ENCODE data around the gene CCNO. TPM values are rescaled to one million over a fixed set of nuclear protein-coding genes. Genes with fewer than 3 reads are reported as not detected.

Gene CCNO, protein sequence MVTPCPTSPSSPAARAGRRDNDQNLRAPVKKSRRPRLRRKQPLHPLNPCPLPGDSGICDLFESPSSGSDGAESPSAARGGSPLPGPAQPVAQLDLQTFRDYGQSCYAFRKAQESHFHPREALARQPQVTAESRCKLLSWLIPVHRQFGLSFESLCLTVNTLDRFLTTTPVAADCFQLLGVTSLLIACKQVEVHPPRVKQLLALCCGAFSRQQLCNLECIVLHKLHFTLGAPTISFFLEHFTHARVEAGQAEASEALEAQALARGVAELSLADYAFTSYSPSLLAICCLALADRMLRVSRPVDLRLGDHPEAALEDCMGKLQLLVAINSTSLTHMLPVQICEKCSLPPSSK
- total RNA-seq: 1 to 10 TPM in 1 of 2 donors, under 1 TPM in 1; 0.20 to 2.3 TPM
- polyA plus RNA-seq (ENCODE audit: insufficient read length in 2 of 2): under 1 TPM; 0.35 to 0.50 TPM
- long read RNA-seq, donor 1: 0 reads
- long read RNA-seq, donor 2: 0 reads
- long read RNA-seq, donor 3: 0 reads
- long read RNA-seq, donor 4, partial matches to known transcripts: 0 of 4 reads
- long read RNA-seq, donor 4, other reads (novel, unspliced or antisense): 0 of 4 reads

- H3K36me3 ChIP-seq (ENCODE audit: control insufficient read depth, insufficient read depth, low read length): no peaks in the 10 kb centered on the region
- under 1% methylated on average over 106 of the region's 106 CpGs for WGBS (ENCODE audit: insufficient coverage)
- H3K27me3 ChIP-seq (ENCODE audit: control insufficient read depth, insufficient read depth, low read length): peaks cover 78% of the 10 kb centered on the region
- no peak within 1 kb of the TSS for H3K27ac ChIP-seq (ENCODE audit: low read depth, low read length)
- peak within 1 kb of the TSS; percentile 45 for H3K4me3 ChIP-seq (ENCODE audit: low read depth, low read length)
- H3K9me3 ChIP-seq (ENCODE audit: control insufficient read depth, insufficient read depth, low read length): no peaks in the 10 kb centered on the region
- DNase-seq (ENCODE audit: low read depth in 4 of 6, low spot score in 6 of 6): peak in 2 of 6 donors; percentile 84
- peaks cover 39% of the 10 kb centered on the region for H3K4me1 ChIP-seq (ENCODE audit: control insufficient read depth, insufficient read depth, low read length)
These were observed at the start of gene CCNO for GRCh38 chr5:55232985-55233928. TSS of gene CCNO (minus strand) at chr5:55233608. CDS start at chr5:55233523, 85 bp downstream.

DNA sequence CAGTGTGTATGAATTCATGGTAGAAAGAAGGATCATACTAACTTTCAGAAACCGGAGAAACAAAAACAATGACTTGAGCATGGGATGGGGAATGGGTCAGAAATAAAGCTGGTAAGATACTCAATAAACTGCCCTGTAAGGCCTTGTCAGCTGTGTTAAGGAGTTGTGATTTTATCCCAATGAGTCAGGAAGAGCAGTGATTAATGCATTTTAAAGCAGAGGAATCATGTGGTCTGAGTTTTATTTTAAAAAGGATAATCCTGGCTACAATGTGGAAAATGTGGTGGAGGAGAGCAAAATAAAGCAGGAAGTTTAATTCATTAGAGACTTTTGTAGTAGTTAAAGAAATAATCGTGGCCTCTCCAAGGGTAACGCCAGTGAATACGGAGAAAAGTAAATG lies 45.4 kb upstream of the CCNO start:
- H3K36me3 ChIP-seq (ENCODE audit: control insufficient read depth, insufficient read depth, low read length): peaks cover 13% of the 10 kb centered on the region
- H3K9me3 ChIP-seq (ENCODE audit: control insufficient read depth, insufficient read depth, low read length): no peaks in the 10 kb centered on the region
- WGBS (ENCODE audit: insufficient coverage): 100% methylated on average over 4 of the region's 4 CpGs
- no peaks in the 10 kb centered on the region for H3K4me1 ChIP-seq (ENCODE audit: control insufficient read depth, insufficient read depth, low read length)
- no peak for DNase-seq (ENCODE audit: low read depth in 4 of 6, low spot score in 6 of 6)
- no peaks in the 10 kb centered on the region for H3K27me3 ChIP-seq (ENCODE audit: control insufficient read depth, insufficient read depth, low read length)
- H3K27ac ChIP-seq (ENCODE audit: low read depth, low read length): no peak overlapping the region
- H3K4me3 ChIP-seq (ENCODE audit: low read depth, low read length): no peak overlapping the region

GRCh38 chr5:55276771-55277170 lies 43.4 kb upstream of the CCNO start:
- Histone ChIP-seq H3K4me3 (ENCODE audit: low read depth, low read length) (no peak overlapping the region), H3K27me3 (ENCODE audit: control insufficient read depth, insufficient read depth, low read length) (no peaks in the 10 kb centered on the region), H3K4me1 (ENCODE audit: control insufficient read depth, insufficient read depth, low read length) (no peaks in the 10 kb centered on the region), H3K9me3 (ENCODE audit: control insufficient read depth, insufficient read depth, low read length) (no peaks in the 10 kb centered on the region), H3K36me3 (ENCODE audit: control insufficient read depth, insufficient read depth, low read length) (peaks cover 19% of the 10 kb centered on the region), H3K27ac (ENCODE audit: low read depth, low read length) (no peak overlapping the region)
- 100% methylated on average over 1 of the region's 1 CpG for WGBS (ENCODE audit: insufficient coverage)
- no peak for DNase-seq (ENCODE audit: low read depth in 4 of 6, low spot score in 6 of 6)

DNA sequence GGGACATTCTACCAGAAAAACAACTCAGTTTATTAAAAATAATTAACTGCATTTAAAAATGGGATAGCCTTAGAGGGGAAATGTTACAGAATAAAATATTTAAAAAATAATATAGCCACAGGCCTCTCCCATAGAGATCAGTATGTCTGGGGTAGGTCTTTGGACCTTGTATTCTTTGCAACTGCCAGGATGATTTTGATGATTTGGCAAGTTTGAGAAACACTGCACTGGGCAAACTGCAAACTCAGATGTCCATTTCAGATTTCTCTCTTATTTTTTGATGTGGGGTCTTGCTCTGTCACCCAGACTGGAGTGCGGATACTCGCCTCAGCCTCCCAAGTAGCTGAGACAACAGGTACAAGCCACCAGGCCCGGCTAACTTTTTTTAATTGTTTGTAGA lies 24.9 kb upstream of the CCNO start:
- Histone ChIP-seq H3K27ac (ENCODE audit: low read depth, low read length) (no peak overlapping the region), H3K4me1 (ENCODE audit: control insufficient read depth, insufficient read depth, low read length) (no peaks in the 10 kb centered on the region), H3K4me3 (ENCODE audit: low read depth, low read length) (no peak overlapping the region), H3K9me3 (ENCODE audit: control insufficient read depth, insufficient read depth, low read length) (no peaks in the 10 kb centered on the region), H3K27me3 (ENCODE audit: control insufficient read depth, insufficient read depth, low read length) (no peaks in the 10 kb centered on the region), H3K36me3 (ENCODE audit: control insufficient read depth, insufficient read depth, low read length) (peaks cover 14% of the 10 kb centered on the region)
- WGBS (ENCODE audit: insufficient coverage): no CpG with 5 or more reads among the region's 3 CpGs
- DNase-seq (ENCODE audit: low read depth in 4 of 6, low spot score in 6 of 6): no peak

DNA sequence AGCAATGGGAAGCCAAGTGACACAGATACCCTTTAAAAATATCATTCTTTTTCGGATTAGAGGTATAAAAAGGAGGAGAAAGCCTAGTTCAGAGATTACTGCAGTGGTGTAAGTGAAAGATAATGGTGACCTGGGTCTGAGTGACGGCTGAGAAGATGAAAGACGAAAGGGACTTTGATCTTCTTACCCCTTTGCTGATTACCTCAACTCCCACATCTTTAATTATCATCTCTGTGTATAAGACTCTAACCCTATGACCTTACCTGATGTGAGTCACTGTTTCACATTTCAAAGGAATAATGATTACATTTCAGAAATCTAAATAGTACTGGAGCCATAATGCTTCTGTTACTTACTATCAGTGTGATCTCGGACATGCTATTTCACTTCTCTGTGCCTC lies 21.4 kb upstream of the CCNO start:
- H3K4me3 ChIP-seq (ENCODE audit: low read depth, low read length): no peak overlapping the region
- DNase-seq (ENCODE audit: low read depth in 4 of 6, low spot score in 6 of 6): no peak
- peaks cover 10% of the 10 kb centered on the region for H3K36me3 ChIP-seq (ENCODE audit: control insufficient read depth, insufficient read depth, low read length)
- no peaks in the 10 kb centered on the region for H3K4me1 ChIP-seq (ENCODE audit: control insufficient read depth, insufficient read depth, low read length)
- no peaks in the 10 kb centered on the region for H3K27me3 ChIP-seq (ENCODE audit: control insufficient read depth, insufficient read depth, low read length)
- H3K27ac ChIP-seq (ENCODE audit: low read depth, low read length): no peak overlapping the region
- H3K9me3 ChIP-seq (ENCODE audit: control insufficient read depth, insufficient read depth, low read length): no peaks in the 10 kb centered on the region
- no CpG with 5 or more reads among the region's 4 CpGs for WGBS (ENCODE audit: insufficient coverage)

- no peak overlapping the region for H3K27ac ChIP-seq (ENCODE audit: low read depth, low read length)
- no peaks in the 10 kb centered on the region for H3K27me3 ChIP-seq (ENCODE audit: control insufficient read depth, insufficient read depth, low read length)
- H3K9me3 ChIP-seq (ENCODE audit: control insufficient read depth, insufficient read depth, low read length): no peaks in the 10 kb centered on the region
- H3K36me3 ChIP-seq (ENCODE audit: control insufficient read depth, insufficient read depth, low read length): no peaks in the 10 kb centered on the region
- H3K4me1 ChIP-seq (ENCODE audit: control insufficient read depth, insufficient read depth, low read length): no peaks in the 10 kb centered on the region
- DNase-seq (ENCODE audit: low read depth in 4 of 6, low spot score in 6 of 6): no peak
- no peak overlapping the region for H3K4me3 ChIP-seq (ENCODE audit: low read depth, low read length)
- no CpG with 5 or more reads among the region's 1 CpG for WGBS (ENCODE audit: insufficient coverage)
These were observed 16.7 kb upstream of the CCNO start for GRCh38 chr5:55250064-55250463.

GRCh38 chr5:55241746-55242145 lies 8.3 kb upstream of the CCNO start:
- no peaks in the 10 kb centered on the region for H3K4me1 ChIP-seq (ENCODE audit: control insufficient read depth, insufficient read depth, low read length)
- no peaks in the 10 kb centered on the region for H3K36me3 ChIP-seq (ENCODE audit: control insufficient read depth, insufficient read depth, low read length)
- no peak overlapping the region for H3K4me3 ChIP-seq (ENCODE audit: low read depth, low read length)
- no peak overlapping the region for H3K27ac ChIP-seq (ENCODE audit: low read depth, low read length)
- H3K27me3 ChIP-seq (ENCODE audit: control insufficient read depth, insufficient read depth, low read length): peaks cover 8% of the 10 kb centered on the region
- H3K9me3 ChIP-seq (ENCODE audit: control insufficient read depth, insufficient read depth, low read length): no peaks in the 10 kb centered on the region
- DNase-seq (ENCODE audit: low read depth in 4 of 6, low spot score in 6 of 6): no peak
- 80% methylated on average over 3 of the region's 4 CpGs for WGBS (ENCODE audit: insufficient coverage)

DNA sequence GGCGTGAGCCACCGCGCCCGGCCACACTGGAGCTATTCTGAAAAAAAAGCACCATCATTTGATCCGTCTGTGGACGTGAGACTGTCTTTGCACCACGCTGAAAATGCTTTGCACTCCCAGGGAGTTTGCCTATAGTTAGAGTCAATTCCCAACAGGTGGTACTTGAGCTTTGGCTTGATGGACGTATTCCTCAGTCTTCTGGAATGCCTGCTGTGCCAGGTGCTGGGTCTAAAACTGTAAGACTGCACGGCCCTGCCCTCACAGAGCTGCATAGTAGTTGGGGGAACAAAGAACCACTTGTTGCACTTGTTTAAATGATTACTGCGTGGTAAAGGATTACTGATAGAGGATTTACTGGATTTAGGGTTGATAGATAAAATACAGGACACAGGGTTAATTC lies 3.4 kb upstream of the CCNO start:
- H3K4me1 ChIP-seq (ENCODE audit: control insufficient read depth, insufficient read depth, low read length): peaks cover 29% of the 10 kb centered on the region
- H3K36me3 ChIP-seq (ENCODE audit: control insufficient read depth, insufficient read depth, low read length): no peaks in the 10 kb centered on the region
- DNase-seq (ENCODE audit: low read depth in 4 of 6, low spot score in 6 of 6): no peak
- H3K4me3 ChIP-seq (ENCODE audit: low read depth, low read length): no peak overlapping the region
- no peak overlapping the region for H3K27ac ChIP-seq (ENCODE audit: low read depth, low read length)
- WGBS (ENCODE audit: insufficient coverage): 77% methylated on average over 9 of the region's 10 CpGs
- H3K9me3 ChIP-seq (ENCODE audit: control insufficient read depth, insufficient read depth, low read length): no peaks in the 10 kb centered on the region
- H3K27me3 ChIP-seq (ENCODE audit: control insufficient read depth, insufficient read depth, low read length): peaks cover 45% of the 10 kb centered on the region

GRCh38 chr5:55234121-55234700 lies 803 bp upstream of the CCNO start:
- no peaks in the 10 kb centered on the region for H3K9me3 ChIP-seq (ENCODE audit: control insufficient read depth, insufficient read depth, low read length)
- H3K4me3 ChIP-seq (ENCODE audit: low read depth, low read length): peak overlapping the region; percentile 41
- WGBS (ENCODE audit: insufficient coverage): 5% methylated on average over 31 of the region's 31 CpGs
- no peak overlapping the region for H3K27ac ChIP-seq (ENCODE audit: low read depth, low read length)
- peaks cover 39% of the 10 kb centered on the region for H3K4me1 ChIP-seq (ENCODE audit: control insufficient read depth, insufficient read depth, low read length)
- H3K27me3 ChIP-seq (ENCODE audit: control insufficient read depth, insufficient read depth, low read length): peaks cover 71% of the 10 kb centered on the region
- no peaks in the 10 kb centered on the region for H3K36me3 ChIP-seq (ENCODE audit: control insufficient read depth, insufficient read depth, low read length)
- peak in 2 of 6 donors; percentile 54 to 66 for DNase-seq (ENCODE audit: low read depth in 4 of 6, low spot score in 6 of 6)
